Sigmoid colon (tissue), 4 donors: ENCODE data around the gene CFAP46.
"Not testable (repeated sequence)": the region's sequence is repeated elsewhere in the genome, so short reads cannot be mapped to it uniquely, and the experiment has no call there.

Source experiments
- EP300 ChIP-seq, 4 donors: sonication (generic); formaldehyde crosslinking; IDR thresholded peaks; one replicate each; pipeline ENCODE4 v1.6.1; 2017; ENCODE audit warnings: antibody characterized with exemption in 4 of 4
- POLR2A ChIP-seq, 2 donors: fragments of 450-650 bp; IDR thresholded peaks; one replicate each; pipeline ENCODE4 v1.6.1; 2016; ENCODE audit warnings: antibody characterized with exemption in 2 of 2, mild to moderate bottlenecking in 2 of 2, moderate library complexity in 2 of 2
- POLR2AphosphoS5 ChIP-seq, 4 donors: sonication (generic); formaldehyde crosslinking; IDR thresholded peaks; one replicate each; pipeline ENCODE4 v1.6.1; 2017; ENCODE audit warnings: antibody characterized with exemption in 4 of 4
- TF ChIP-seq, protein P1 (sequence below), 4 experiments: fragments of 450-650 bp in 3 of 4; fragments of 200-600 bp in 1 of 4; IDR thresholded peaks; one replicate each; pipeline ENCODE4 v1.5.1; 2016 to 2019; ENCODE audit warnings: antibody characterized with exemption in 4 of 4, mild to moderate bottlenecking in 3 of 4, moderate library complexity in 2 of 4

GRCh38 chr10:132931258-132932250, 10.8 kb downstream of the CFAP46 start:
- not testable (repeated sequence) for TF ChIP-seq POLR2AphosphoS5, POLR2A, EP300 (IDR thresholded peaks at IDR 0.05)
- TF ChIP-seq, protein P1, sequence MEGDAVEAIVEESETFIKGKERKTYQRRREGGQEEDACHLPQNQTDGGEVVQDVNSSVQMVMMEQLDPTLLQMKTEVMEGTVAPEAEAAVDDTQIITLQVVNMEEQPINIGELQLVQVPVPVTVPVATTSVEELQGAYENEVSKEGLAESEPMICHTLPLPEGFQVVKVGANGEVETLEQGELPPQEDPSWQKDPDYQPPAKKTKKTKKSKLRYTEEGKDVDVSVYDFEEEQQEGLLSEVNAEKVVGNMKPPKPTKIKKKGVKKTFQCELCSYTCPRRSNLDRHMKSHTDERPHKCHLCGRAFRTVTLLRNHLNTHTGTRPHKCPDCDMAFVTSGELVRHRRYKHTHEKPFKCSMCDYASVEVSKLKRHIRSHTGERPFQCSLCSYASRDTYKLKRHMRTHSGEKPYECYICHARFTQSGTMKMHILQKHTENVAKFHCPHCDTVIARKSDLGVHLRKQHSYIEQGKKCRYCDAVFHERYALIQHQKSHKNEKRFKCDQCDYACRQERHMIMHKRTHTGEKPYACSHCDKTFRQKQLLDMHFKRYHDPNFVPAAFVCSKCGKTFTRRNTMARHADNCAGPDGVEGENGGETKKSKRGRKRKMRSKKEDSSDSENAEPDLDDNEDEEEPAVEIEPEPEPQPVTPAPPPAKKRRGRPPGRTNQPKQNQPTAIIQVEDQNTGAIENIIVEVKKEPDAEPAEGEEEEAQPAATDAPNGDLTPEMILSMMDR (IDR thresholded peaks at IDR 0.05): not testable (repeated sequence)
